ENCODE data around the gene RPL18.
"Not testable (repeated sequence)": the region's sequence is repeated elsewhere in the genome, so short reads cannot be mapped to it uniquely, and the experiment has no call there.

The RPL18 gene

GRCh38 chr19:48644355-48644754, 25.4 kb upstream of the RPL18 start:
- DNase-seq, result no peak

- DNase-seq, result no peak
Observed at GRCh38 chr19:48642862-48643261, 23.9 kb upstream of the RPL18 start.

- DNase-seq, result no peak
Observed at GRCh38 chr19:48641850-48642249, 22.9 kb upstream of the RPL18 start.

DNA sequence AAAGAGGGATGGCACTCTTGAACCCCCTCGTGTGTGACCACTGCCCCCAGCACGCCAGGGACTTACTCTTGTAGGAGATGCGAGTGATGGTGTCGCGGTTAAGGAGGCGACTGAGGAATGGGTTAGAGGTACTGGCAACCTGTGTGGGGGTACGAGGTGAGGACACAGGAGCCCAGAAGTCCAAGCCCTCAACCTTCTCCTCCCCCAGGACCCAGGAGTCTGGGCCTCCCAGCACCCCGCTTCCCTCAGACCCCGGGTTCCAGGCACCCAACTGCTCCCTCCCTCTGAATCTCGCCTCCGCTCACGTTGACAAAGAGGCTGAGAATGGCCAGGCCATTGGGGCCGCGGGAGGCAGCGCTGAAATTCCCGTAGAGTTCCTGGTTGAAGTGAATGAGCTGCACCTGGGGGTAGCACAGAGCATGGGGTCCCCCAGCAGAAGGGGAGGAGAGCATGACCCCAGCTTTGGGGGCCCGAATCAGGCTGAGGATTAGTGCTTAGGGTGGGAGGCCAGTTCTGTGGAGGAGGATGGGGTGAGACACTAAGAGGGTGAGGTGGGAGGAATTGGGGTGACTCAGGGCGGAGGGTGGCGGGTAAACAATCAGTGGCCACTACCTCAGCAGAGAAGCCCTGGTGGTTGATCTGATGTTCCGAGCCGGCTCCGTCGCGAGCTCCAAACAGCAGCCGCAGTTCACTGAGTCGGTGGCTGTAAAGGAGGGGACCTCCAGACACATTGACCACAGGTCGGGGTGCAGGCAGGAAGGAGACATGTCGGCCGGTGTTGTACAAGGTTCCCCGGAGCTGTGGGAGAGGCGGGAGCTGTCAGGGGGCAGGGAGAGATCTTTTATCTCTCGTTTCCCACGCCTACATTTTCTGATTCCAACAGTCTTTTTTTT, 20.8 kb upstream of the RPL18 start:
- no peak for DNase-seq

GRCh38 chr19:48638831-48639381, 19.9 kb upstream of the RPL18 start:
- DNase-seq, result no peak

DNA sequence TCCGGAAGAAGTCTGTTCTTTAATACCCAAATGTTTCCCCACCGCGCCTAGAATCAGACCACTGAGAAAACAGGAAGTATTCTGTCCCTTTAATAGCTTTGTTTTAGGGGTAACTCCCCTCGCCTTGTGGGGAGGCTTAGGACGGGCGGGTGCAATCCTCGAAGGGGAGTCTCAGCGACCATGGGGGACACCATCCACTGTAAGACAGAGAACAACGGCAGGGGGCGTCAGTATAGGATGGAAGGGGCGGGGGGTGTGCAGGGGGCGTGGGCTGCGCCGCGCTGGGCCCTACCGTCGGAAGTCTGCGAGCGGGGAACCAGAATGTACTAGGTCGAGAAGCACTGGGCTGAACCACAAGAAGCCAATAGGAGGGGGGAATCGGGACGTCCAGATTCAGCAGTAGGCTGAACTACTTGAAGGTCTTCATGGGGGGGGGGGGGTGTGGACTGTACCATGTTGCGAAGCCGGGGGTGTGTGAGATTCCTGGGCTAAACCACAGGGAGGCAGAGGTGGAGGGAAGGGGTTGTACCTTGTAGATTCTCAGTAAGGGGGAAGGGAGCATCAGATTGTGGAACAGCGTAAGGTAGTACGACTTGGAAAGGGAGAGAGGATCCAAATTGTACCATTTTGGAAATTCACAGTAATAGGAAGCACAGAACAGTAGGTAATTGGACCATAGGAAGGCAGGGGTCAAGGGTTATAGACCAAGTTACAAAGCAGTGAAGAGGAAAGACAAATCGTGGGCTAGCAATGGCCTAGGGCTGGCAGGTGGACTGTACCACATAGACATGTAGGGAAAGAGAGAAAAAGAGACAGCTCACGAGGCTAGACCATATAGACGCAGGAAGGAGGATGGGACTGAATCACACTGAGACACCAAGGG, 19.2 kb upstream of the RPL18 start:
- DNase-seq, result peak; percentile 74

DNA sequence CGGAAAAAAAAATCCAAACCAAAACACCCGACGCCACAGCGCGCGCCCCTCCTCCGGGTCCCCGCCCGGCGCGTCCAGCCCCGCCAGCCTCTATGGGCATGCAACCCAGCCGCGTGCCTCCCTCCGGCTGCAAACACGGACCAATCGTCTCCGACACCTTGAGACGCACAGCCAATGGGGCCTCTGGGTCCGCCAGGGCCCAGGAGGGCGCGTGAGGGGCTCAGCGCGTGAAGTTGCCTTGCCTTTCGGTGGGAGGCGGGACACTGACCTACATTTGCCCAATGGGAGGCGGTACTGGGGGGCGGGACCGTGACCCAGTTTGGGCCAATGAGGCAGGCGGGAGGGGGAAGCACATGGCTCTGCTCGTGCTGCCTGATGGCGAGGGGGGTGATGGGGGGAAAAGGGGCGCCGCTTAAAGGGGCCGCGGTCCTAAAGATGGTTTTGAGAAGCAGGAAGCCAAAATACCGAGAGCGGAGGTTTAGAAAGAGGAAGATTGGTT, 18.5 kb upstream of the RPL18 start:
- DNase-seq, result peak; percentile 100

GRCh38 chr19:48636859-48637448, 18.0 kb upstream of the RPL18 start, which contains the start of gene DBP:
DBP (minus strand) TSS chr19:48637379; CDS start chr19:48636994, 385 bp downstream.
- DNase-seq, result no peak

- no peak for DNase-seq
Observed at GRCh38 chr19:48635966-48636858, 17.2 kb upstream of the RPL18 start.

DNA sequence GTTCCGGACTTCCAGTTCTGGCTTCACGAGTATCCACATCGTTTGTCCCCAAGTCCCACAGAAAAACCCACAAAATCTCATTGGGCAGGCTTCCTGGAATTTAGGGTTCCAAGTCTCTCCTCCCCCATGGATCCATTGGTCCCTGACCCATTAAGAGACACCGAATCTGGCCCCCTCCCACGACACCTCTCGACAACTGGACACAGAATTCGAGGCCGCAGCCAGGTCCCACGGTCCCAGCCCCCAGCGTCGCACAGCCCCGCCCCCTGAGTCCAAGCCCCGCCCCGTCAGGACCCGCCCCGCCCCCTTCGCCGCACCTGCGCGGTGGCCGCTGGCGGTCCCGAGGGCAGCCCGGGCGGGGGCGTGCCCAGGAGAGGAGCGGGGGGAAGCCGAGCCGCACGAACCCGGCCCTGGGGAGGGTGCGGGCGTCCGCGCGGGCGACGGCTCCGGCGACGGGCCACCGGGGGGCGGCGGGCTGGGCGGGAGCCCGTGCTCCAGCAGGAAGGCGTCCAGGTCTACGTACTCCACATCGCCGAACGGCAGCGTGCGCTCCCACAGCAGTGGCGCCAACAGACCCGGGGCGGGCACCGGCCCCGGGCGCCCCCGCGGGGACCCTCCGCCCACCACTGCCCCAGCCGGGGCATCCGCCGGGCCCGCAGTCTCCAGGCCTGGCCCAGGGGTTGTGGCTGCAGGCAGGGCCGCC, 16.4 kb upstream of the RPL18 start:
- DNase-seq, result peak; percentile 63

- DNase-seq, result peak; percentile 88
Observed at GRCh38 chr19:48634424-48635262, 15.7 kb upstream of the RPL18 start.

- DNase-seq, result no peak
Observed at GRCh38 chr19:48634036-48634342, 15.0 kb upstream of the RPL18 start.

- no peak for DNase-seq
Observed at GRCh38 chr19:48633148-48634035, 14.4 kb upstream of the RPL18 start.

GRCh38 chr19:48632692-48633147, 13.7 kb upstream of the RPL18 start:
- no peak for DNase-seq

DNA sequence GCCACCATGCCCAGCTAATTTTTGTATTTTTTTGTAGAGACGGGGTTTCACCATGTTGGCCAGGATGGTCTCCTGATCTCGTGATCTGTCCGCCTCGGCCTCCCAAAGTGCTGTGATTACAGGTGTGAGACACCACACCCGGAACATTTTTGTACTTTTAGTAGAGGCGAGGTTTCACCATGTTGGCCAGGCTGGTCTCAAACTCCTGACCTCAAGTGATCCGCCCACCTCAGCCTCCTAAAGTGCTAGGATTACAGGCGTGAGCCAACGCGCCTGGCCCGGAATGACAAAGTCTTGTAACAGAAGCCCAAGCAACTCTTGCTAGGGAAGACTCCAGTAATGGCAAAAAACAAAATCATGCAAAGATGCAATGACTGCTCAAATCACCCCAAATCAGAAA, 13.3 kb upstream of the RPL18 start:
- DNase-seq, result not testable (repeated sequence)

DNA sequence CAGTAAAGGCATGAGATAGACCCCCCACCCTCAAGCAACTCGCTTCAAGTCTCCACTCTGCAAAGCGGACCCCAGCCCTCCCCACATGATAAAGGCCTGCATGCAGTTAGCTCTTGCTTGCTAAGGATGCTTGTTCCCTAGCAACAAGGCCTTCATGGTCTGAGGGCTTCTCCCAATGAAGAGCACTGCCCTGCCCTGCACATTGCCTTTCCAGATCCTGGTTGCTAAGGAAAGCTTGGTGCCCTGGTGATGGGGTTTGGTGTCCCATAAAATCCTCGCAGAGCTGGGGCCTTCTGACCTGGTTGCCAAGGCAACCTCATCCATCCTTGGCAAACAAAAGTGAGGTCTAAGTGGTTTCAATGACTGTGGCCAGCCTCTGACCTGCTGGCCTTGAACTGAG, 12.2 kb upstream of the RPL18 start:
- DNase-seq, result no peak

DNA sequence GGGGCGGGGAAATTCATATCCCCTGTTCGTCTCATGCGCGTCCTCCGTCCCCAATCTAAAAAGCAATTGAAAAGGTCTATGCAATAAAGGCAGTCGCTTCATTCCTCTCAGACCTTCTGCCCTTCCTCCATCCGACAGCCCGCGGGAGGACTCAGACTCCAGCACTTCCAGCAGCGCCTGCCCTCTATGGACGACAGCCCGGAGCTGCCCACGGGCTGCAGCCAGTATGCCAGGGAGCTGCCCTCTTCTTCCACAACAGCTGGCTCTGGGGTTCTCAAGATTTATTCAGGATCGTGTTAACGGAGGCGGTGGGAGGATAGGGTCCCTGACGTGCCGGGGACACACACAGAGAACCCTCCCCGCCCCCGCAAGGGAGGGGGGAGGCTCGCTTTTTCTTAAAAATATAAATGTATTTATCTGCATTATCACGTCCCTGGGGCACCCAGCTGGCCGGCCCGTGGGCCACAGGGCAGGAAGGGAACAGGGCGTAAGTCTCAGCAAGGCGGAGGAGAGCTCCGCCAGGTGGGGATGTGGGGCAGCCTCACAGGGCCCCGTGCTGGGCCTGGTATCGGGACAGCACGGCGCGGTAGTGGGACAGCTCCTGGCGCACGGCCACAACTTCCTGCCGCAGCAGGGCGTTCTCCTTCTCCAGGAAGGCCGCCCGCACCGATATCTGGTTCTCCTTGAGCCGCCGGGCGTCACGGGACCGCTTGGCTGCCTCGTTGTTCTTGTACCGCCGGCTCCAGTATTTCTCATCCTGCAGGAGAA, 11.5 kb upstream of the RPL18 start:
- no peak for DNase-seq

DNA sequence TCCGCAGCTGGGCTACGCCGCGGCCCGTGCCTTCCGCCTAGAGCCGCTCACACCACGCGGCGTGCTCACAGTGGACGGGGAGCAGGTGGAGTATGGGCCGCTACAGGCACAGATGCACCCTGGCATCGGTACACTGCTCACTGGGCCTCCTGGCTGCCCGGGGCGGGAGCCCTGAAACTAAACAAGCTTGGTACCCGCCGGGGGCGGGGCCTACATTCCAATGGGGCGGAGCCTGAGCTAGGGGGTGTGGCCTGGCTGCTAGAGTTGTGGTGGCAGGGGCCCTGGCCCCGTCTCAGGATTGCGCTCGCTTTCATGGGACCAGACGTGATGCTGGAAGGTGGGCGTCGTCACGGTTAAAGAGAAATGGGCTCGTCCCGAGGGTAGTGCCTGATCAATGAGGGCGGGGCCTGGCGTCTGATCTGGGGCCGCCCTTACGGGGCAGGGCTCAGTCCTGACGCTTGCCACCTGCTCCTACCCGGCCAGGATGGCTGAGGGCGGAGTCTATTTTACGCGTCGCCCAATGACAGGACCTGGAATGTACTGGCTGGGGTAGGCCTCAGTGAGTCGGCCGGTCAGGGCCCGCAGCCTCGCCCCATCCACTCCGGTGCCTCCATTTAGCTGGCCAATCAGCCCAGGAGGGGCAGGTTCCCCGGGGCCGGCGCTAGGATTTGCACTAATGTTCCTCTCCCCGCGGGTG, 10.8 kb upstream of the RPL18 start:
- DNase-seq, result no peak

Data from activated effector memory CD4-positive, alpha-beta T cell treated with Interleukin-2 at 50 U/mL for 16 hours (primary cell).